Naive thymus-derived CD4-positive, alpha-beta T cell (primary cell): Measurements from ENCODE around the gene OSBPL1A. TPM values are rescaled to one million over a fixed set of nuclear protein-coding genes. Genes with fewer than 3 reads are reported as not detected.

Experiments used
- ATAC-seq: fragments of 150-1000 bp; cut with Tn5 transposase; 2 replicates; pipeline ENCODE4 v1.10.0; 2021; ENCODE audit warnings: mild to moderate bottlenecking, moderate library complexity
- CTCF ChIA-PET: fragments of 350-600 bp; sonication (Branson Sonifier 250); formaldehyde crosslinking; loops from one replicate; lab custom pipeline; 2021; ENCODE audit warnings: antibody characterized with exemption; lab: Charles Lee
- POLR2A ChIA-PET: fragments of 350-600 bp; sonication (Branson Sonifier 250); formaldehyde crosslinking; loops from one replicate; lab custom pipeline; 2021; ENCODE audit warnings: antibody characterized with exemption, inconsistent platforms; lab: Charles Lee
- DNase-seq, 9 donors: peaks; one replicate each; pipeline versions ENCODE4 v3.0.0 to v3.0.0-alpha.2; 2020 to 2022; ENCODE audit warnings: mixed read lengths in 1 of 9
- H3K27ac ChIP-seq: one replicate; pipeline ENCODE4 v1.7.0; 2013; ENCODE audit warnings: mild to moderate bottlenecking, low read depth, low read length, moderate library complexity
- H3K27me3 ChIP-seq, 2 donors: one replicate each; pipeline ENCODE4 v1.7.0; 2013; ENCODE audit warnings: low read length in 2 of 2, mild to moderate bottlenecking in 2 of 2, moderate library complexity in 2 of 2; ENCODE audit not compliant: control insufficient read depth in 2 of 2, insufficient read depth in 2 of 2
- H3K36me3 ChIP-seq, 3 experiments: 1 replicate in 2 of 3; 2 replicates in 1 of 3; pipeline ENCODE4 v1.7.0; 2013; ENCODE audit warnings: low read length in 3 of 3, mild to moderate bottlenecking in 3 of 3, moderate library complexity in 1 of 3; ENCODE audit not compliant: insufficient read depth in 3 of 3, control insufficient read depth in 2 of 3
- H3K4me1 ChIP-seq, 2 donors: one replicate each; pipeline ENCODE4 v1.7.0; 2013; ENCODE audit warnings: low read length in 2 of 2, mild to moderate bottlenecking in 2 of 2, moderate library complexity in 1 of 2; ENCODE audit not compliant: control insufficient read depth in 2 of 2, insufficient read depth in 2 of 2
- H3K4me3 ChIP-seq: 2 replicates; pipeline ENCODE4 v1.7.0; 2013; ENCODE audit warnings: mild to moderate bottlenecking, low read length
- H3K9me3 ChIP-seq, 3 experiments: 1 replicate in 2 of 3; 2 replicates in 1 of 3; pipeline ENCODE4 v1.7.0; 2013; ENCODE audit warnings: low read length in 3 of 3; ENCODE audit not compliant: control insufficient read depth in 2 of 3
- H3K27ac Mint-ChIP-seq, 9 donors: one replicate each; pipeline ENCODE4 v1.8.0; 2020 to 2022; ENCODE audit warnings: mixed read lengths in 9 of 9, mild to moderate bottlenecking in 8 of 9, moderate library complexity in 5 of 9, inconsistent platforms in 2 of 9
- H3K27me3 Mint-ChIP-seq, 5 donors: one replicate each; pipeline ENCODE4 v1.8.0; 2021 to 2022; ENCODE audit warnings: mixed read lengths in 5 of 5, mild to moderate bottlenecking in 1 of 5
- H3K36me3 Mint-ChIP-seq, 5 donors: one replicate each; pipeline ENCODE4 v1.8.0; 2020 to 2022; ENCODE audit warnings: mixed read lengths in 5 of 5, mild to moderate bottlenecking in 3 of 5, inconsistent platforms in 1 of 5
- H3K4me1 Mint-ChIP-seq, 7 donors: one replicate each; pipeline ENCODE4 v1.8.0; 2020 to 2022; ENCODE audit warnings: mixed read lengths in 7 of 7, mild to moderate bottlenecking in 3 of 7, inconsistent platforms in 1 of 7
- H3K4me3 Mint-ChIP-seq, 10 donors: one replicate each; pipeline ENCODE4 v1.8.0; 2020 to 2022; ENCODE audit warnings: mild to moderate bottlenecking in 10 of 10, mixed read lengths in 10 of 10, moderate library complexity in 6 of 10, inconsistent platforms in 2 of 10
- H3K9me3 Mint-ChIP-seq, 11 donors: one replicate each; pipeline ENCODE4 v1.8.0; 2020 to 2022; ENCODE audit warnings: mixed read lengths in 11 of 11, mild to moderate bottlenecking in 4 of 11, inconsistent platforms in 1 of 11, moderate library complexity in 1 of 11
- intact Hi-C, 2 donors: fragments of 100-400 bp; cut with micrococcal nuclease; formaldehyde crosslinking; loops; one replicate each; pipeline ENCODE4 v1.15.1; 2023
- polyA plus RNA-seq, 2 donors: library from polyadenylated mRNA; unstranded; fragments of 300-500 nt; fragmentation: Illumina TruSeq; gene quantifications; one replicate each; pipeline ENCODE4 v1.2.3, GENCODE V29; 2021
- total RNA-seq, 6 experiments: library from RNA in 5 of 6; stranded (reverse) in 5 of 6; gene quantifications; 1 replicate in 5 of 6; 2 replicates in 1 of 6; pipeline ENCODE4 v1.2.3 and lab custom pipeline; 2021 to 2026

OSBPL1A gene
- total and polyA plus RNA-seq, 7 experiments from 2014 or later = 1.8 to 7.7 (median 3.9) TPM

- Mint-ChIP-seq H3K4me3 (no peak overlapping the region), H3K27me3 (peaks cover 7 to 18% (median 15%) of the 10 kb centered on the region in 5 donors), H3K27ac (no peak overlapping the region), H3K36me3 (peaks cover 0 to 21% (median 0%) of the 10 kb centered on the region in 5 donors), H3K9me3 (peaks cover 0 to 2% (median 0%) of the 10 kb centered on the region in 11 donors), H3K4me1 (peaks cover 0 to 4% (median 0%) of the 10 kb centered on the region in 7 donors)
- H3K36me3 ChIP-seq = no peaks in the 10 kb centered on the region
- H3K27ac ChIP-seq = no peak overlapping the region
- H3K4me1 ChIP-seq = no peaks in the 10 kb centered on the region
- H3K9me3 ChIP-seq = no peaks in the 10 kb centered on the region
- ATAC-seq (no peak), DNase-seq (no peak)
- intact Hi-C loops = no loop called here
- H3K27me3 ChIP-seq = no peaks in the 10 kb centered on the region
- ChIA-PET CTCF (no interaction called here), POLR2A (no interaction called here)
- H3K4me3 ChIP-seq = no peak overlapping the region
Observed at GRCh38 chr18:24278591-24278990, 119.0 kb downstream of the OSBPL1A start.

- Mint-ChIP-seq H3K27me3 (peaks cover 14 to 24% (median 21%) of the 10 kb centered on the region in 5 donors), H3K36me3 (peaks cover 0 to 23% (median 0%) of the 10 kb centered on the region in 5 donors), H3K9me3 (peaks cover 0 to 2% (median 0%) of the 10 kb centered on the region in 11 donors), H3K4me3 (no peak overlapping the region), H3K27ac (no peak overlapping the region), H3K4me1 (peaks cover 0 to 4% (median 0%) of the 10 kb centered on the region in 7 donors)
- H3K4me3 ChIP-seq = no peak overlapping the region
- ChIA-PET POLR2A (no interaction called here), CTCF (no interaction called here)
- H3K27ac ChIP-seq = no peak overlapping the region
- H3K9me3 ChIP-seq = no peaks in the 10 kb centered on the region
- H3K27me3 ChIP-seq = peaks cover 0 to under 1% of the 10 kb centered on the region in 2 donors
- no peaks in the 10 kb centered on the region for H3K36me3 ChIP-seq
- no peak for DNase-seq
- H3K4me1 ChIP-seq = no peaks in the 10 kb centered on the region
- intact Hi-C loops = no loop called here
- no peak for ATAC-seq
Observed at GRCh38 chr18:24277516-24278195, 120.0 kb downstream of the OSBPL1A start.

GRCh38 chr18:24276994-24277393 lies 120.6 kb downstream of the OSBPL1A start:
- intact Hi-C loops = no loop called here

GRCh38 chr18:24274837-24275236 lies 122.8 kb downstream of the OSBPL1A start:
- H3K9me3 Mint-ChIP-seq = no peaks in the 10 kb centered on the region
- H3K27ac Mint-ChIP-seq = no peak overlapping the region
- ChIA-PET POLR2A (no interaction called here), CTCF (interaction anchor here (0.7 kb wide), 1 partner anchor 661 kb away, joined by 3 read pairs; no protein-coding TSS in a partner anchor)
- H3K27ac ChIP-seq = no peak overlapping the region
- ATAC-seq (peak; percentile 20), DNase-seq (no peak)
- peaks cover 0 to 6% of the 10 kb centered on the region in 2 donors for H3K27me3 ChIP-seq
- no peaks in the 10 kb centered on the region for H3K9me3 ChIP-seq
- H3K4me1 Mint-ChIP-seq = peaks cover 0 to 10% (median 5%) of the 10 kb centered on the region in 7 donors
- peaks cover 32 to 46% (median 41%) of the 10 kb centered on the region in 5 donors for H3K27me3 Mint-ChIP-seq
- no peak overlapping the region for H3K4me3 Mint-ChIP-seq
- no peaks in the 10 kb centered on the region for H3K36me3 ChIP-seq
- H3K36me3 Mint-ChIP-seq = peaks cover 0 to 15% (median 0%) of the 10 kb centered on the region in 5 donors
- intact Hi-C loops = no loop called here
- H3K4me1 ChIP-seq = no peaks in the 10 kb centered on the region
- no peak overlapping the region for H3K4me3 ChIP-seq

More at GRCh38 chr18:24276994-24277393, 120.6 kb downstream of the OSBPL1A start:
- Histone ChIP-seq H3K9me3 (no peaks in the 10 kb centered on the region), H3K27ac (no peak overlapping the region), H3K4me3 (no peak overlapping the region), H3K36me3 (no peaks in the 10 kb centered on the region), H3K4me1 (no peaks in the 10 kb centered on the region), H3K27me3 (peaks cover 0 to 6% of the 10 kb centered on the region in 2 donors)
- Mint-ChIP-seq H3K36me3 (peaks cover 0 to 23% (median 0%) of the 10 kb centered on the region in 5 donors), H3K27ac (no peak overlapping the region), H3K4me3 (no peak overlapping the region), H3K9me3 (peaks cover 0 to 2% (median 0%) of the 10 kb centered on the region in 11 donors), H3K4me1 (peaks cover 0 to 8% (median 4%) of the 10 kb centered on the region in 7 donors), H3K27me3 (peaks cover 18 to 29% (median 25%) of the 10 kb centered on the region in 5 donors)
- ATAC-seq (no peak), DNase-seq (no peak)
- CTCF ChIA-PET = no interaction called here
- POLR2A ChIA-PET = no interaction called here

- ATAC-seq (no peak), DNase-seq (no peak)
- ChIA-PET POLR2A (no interaction called here), CTCF (no interaction called here)
- H3K36me3 ChIP-seq = no peaks in the 10 kb centered on the region
- H3K27ac ChIP-seq = no peak overlapping the region
- intact Hi-C loops = no loop called here
- H3K27ac Mint-ChIP-seq = no peak overlapping the region
- H3K27me3 ChIP-seq = peaks cover 0 to 6% of the 10 kb centered on the region in 2 donors
- H3K4me3 Mint-ChIP-seq = no peak overlapping the region
- H3K9me3 Mint-ChIP-seq = peaks cover 0 to 7% (median 1%) of the 10 kb centered on the region in 11 donors
- no peak overlapping the region for H3K4me3 ChIP-seq
- H3K4me1 ChIP-seq = no peaks in the 10 kb centered on the region
- H3K9me3 ChIP-seq = no peaks in the 10 kb centered on the region
- peaks cover 0 to 19% (median 0%) of the 10 kb centered on the region in 5 donors for H3K36me3 Mint-ChIP-seq
- peaks cover 0 to 10% (median 5%) of the 10 kb centered on the region in 7 donors for H3K4me1 Mint-ChIP-seq
- peaks cover 35 to 57% (median 47%) of the 10 kb centered on the region in 5 donors for H3K27me3 Mint-ChIP-seq
Observed at GRCh38 chr18:24273596-24273995, 124.0 kb downstream of the OSBPL1A start.

GRCh38 chr18:24272229-24272525 lies 125.4 kb downstream of the OSBPL1A start:
- peaks cover 0 to 6% of the 10 kb centered on the region in 2 donors for H3K27me3 ChIP-seq
- intact Hi-C loops = no loop called here
- POLR2A ChIA-PET = no interaction called here
- Mint-ChIP-seq H3K9me3 (peaks cover 0 to 13% (median 4%) of the 10 kb centered on the region in 11 donors), H3K4me1 (peaks cover 0 to 10% (median 5%) of the 10 kb centered on the region in 7 donors), H3K36me3 (peaks cover 0 to 19% (median 0%) of the 10 kb centered on the region in 5 donors), H3K27ac (no peak overlapping the region), H3K4me3 (peak overlapping the region; percentile 42 to 86 (median 72)), H3K27me3 (peaks cover 35 to 62% (median 47%) of the 10 kb centered on the region in 5 donors)
- H3K4me3 ChIP-seq = no peak overlapping the region
- no peaks in the 10 kb centered on the region for H3K9me3 ChIP-seq
- no peak for ATAC-seq
- CTCF ChIA-PET = interaction anchor here (0.5 kb wide), 1 partner anchor 8 kb away, joined by 8 read pairs; no protein-coding TSS in a partner anchor
- H3K27ac ChIP-seq = no peak overlapping the region
- no peak for DNase-seq
- no peaks in the 10 kb centered on the region for H3K36me3 ChIP-seq
- no peaks in the 10 kb centered on the region for H3K4me1 ChIP-seq
